ENCODE results near the gene TCAP. TPM values are rescaled to one million over a fixed set of nuclear protein-coding genes. Genes with fewer than 3 reads are reported as not detected.

The TCAP gene
- total RNA-seq, 6 donors from 2014 or later: 0.39 to 4.2 (median 2.5) TPM

DNA sequence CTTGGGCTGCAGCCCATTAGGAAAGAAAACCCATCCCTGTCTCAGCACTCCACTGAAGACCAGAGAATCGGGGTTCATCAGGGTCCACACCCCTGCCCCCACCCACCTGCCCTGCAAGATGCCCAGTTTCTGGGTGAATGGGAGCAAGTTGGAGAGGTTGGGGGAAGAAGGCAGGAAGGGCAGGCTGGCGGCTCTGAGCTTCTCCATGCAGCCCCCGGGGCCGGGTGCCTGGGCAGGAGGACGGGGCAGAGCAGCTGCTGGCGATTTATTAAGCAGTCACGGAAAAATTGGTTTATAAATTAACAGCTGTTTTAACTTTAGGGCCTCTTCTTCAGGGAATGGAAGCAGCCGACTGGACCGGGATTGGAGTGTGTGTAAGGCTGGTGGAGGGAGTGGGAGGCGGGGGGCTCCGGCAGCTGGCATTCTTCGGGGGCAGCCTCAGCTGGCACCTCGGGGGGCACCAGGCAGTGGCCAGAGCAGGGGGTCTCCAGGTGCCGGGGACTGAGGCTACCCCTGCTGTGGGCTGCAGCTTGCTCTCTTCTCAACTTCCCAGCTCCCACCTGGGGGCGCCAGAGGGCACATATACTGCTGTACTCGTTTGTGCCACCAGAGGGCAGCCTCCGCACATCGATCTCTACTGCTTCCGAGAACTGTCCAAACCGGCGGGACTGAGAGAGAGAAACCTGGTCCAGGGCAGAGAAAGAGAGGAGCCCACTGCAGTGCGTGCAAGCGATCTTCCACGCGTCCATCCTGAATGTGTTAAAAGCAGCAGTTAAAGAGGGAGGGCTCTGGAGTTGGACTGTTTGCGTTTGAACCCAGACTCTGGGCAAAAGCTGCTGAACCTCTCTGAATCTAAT lies 43.4 kb upstream of the TCAP start:
- H3K4me1 ChIP-seq: peaks cover 19 to 37% (median 28%) of the 10 kb centered on the region in 4 donors
- no peak for TF ChIP-seq POLR2A (IDR thresholded peaks at IDR 0.05)
- TF ChIP-seq EP300 (IDR thresholded peaks at IDR 0.05): no peak
- TF ChIP-seq, protein P1, sequence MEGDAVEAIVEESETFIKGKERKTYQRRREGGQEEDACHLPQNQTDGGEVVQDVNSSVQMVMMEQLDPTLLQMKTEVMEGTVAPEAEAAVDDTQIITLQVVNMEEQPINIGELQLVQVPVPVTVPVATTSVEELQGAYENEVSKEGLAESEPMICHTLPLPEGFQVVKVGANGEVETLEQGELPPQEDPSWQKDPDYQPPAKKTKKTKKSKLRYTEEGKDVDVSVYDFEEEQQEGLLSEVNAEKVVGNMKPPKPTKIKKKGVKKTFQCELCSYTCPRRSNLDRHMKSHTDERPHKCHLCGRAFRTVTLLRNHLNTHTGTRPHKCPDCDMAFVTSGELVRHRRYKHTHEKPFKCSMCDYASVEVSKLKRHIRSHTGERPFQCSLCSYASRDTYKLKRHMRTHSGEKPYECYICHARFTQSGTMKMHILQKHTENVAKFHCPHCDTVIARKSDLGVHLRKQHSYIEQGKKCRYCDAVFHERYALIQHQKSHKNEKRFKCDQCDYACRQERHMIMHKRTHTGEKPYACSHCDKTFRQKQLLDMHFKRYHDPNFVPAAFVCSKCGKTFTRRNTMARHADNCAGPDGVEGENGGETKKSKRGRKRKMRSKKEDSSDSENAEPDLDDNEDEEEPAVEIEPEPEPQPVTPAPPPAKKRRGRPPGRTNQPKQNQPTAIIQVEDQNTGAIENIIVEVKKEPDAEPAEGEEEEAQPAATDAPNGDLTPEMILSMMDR (IDR thresholded peaks at IDR 0.05): peak; percentile 98 to 100 (median 100)
- peak in 1 of 2 donors; percentile 10 for TF ChIP-seq POLR2AphosphoS5 (IDR thresholded peaks at IDR 0.05)
- H3K27me3 ChIP-seq: peaks cover 0 to 12% (median 5%) of the 10 kb centered on the region in 4 donors
- peak; percentile 81 to 95 for DNase-seq
- no peaks in the 10 kb centered on the region for H3K36me3 ChIP-seq
- WGBS, 2 donors: 12 to 24% methylated on average over 13 to 26 of the region's 26 CpGs
- H3K4me3 ChIP-seq: peak overlapping the region in 1 of 4 donors; percentile 1
- no peaks in the 10 kb centered on the region for H3K9me3 ChIP-seq
- ATAC-seq (ENCODE audit: low FRiP score in 2 of 2): peak; percentile 90 to 94
- H3K27ac ChIP-seq: no peak overlapping the region

- Histone ChIP-seq H3K27ac (no peak overlapping the region), H3K4me3 (peak overlapping the region in 1 of 4 donors; percentile 1), H3K27me3 (peaks cover 0 to 19% (median 10%) of the 10 kb centered on the region in 4 donors), H3K9me3 (no peaks in the 10 kb centered on the region), H3K4me1 (peaks cover 19 to 39% (median 31%) of the 10 kb centered on the region in 4 donors), H3K36me3 (no peaks in the 10 kb centered on the region)
- DNase-seq: no peak
- 51 to 53% methylated on average over 14 to 16 of the region's 16 CpGs for WGBS, 2 donors
- no peak for ATAC-seq (ENCODE audit: low FRiP score in 2 of 2)
- no peak for TF ChIP-seq POLR2AphosphoS5 (IDR thresholded peaks at IDR 0.05)
- no peak for TF ChIP-seq POLR2A (IDR thresholded peaks at IDR 0.05)
- TF ChIP-seq, protein P1 (IDR thresholded peaks at IDR 0.05): no peak
- no peak for TF ChIP-seq EP300 (IDR thresholded peaks at IDR 0.05)
Measured at GRCh38 chr17:39622380-39623006, 42.7 kb upstream of the TCAP start.

- Histone ChIP-seq H3K36me3 (no peaks in the 10 kb centered on the region), H3K27ac (no peak overlapping the region), H3K4me1 (peaks cover 13 to 37% (median 28%) of the 10 kb centered on the region in 4 donors), H3K27me3 (peaks cover 4 to 22% (median 14%) of the 10 kb centered on the region in 4 donors), H3K9me3 (no peaks in the 10 kb centered on the region), H3K4me3 (no peak overlapping the region)
- 4 to 16% methylated on average over 5 to 16 of the region's 16 CpGs for WGBS, 2 donors
- ATAC-seq (ENCODE audit: low FRiP score in 2 of 2) (peak; percentile 82 to 84), DNase-seq (peak; percentile 91 to 94)
- TF ChIP-seq EP300 (IDR thresholded peaks at IDR 0.05): no peak
- TF ChIP-seq POLR2AphosphoS5 (IDR thresholded peaks at IDR 0.05): no peak
- no peak for TF ChIP-seq POLR2A (IDR thresholded peaks at IDR 0.05)
- TF ChIP-seq, protein P1 (IDR thresholded peaks at IDR 0.05): peak; percentile 86 to 96 (median 94)
Measured at GRCh38 chr17:39623356-39623950, 41.7 kb upstream of the TCAP start.

DNA sequence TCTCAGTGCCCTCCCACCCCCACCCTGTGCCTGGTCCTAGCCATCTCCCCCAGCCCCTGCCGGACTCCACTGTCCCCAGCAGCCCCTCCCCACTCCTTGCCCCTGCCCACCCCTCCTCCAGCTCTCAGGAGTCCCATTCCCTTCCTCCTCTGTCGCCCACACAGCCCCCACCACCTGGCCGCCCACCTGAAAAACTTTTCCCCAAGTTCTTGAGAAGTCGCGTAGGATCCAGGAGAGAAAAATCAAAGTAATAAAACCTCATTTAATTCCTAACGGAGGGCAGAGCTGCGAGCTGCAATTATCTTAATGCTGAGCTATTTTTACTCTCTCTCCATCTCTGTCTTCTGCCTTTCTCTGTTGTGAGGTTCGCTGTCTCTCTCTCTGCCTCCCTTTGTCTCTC lies 40.8 kb upstream of the TCAP start:
- Histone ChIP-seq H3K27me3 (peaks cover 4 to 17% (median 14%) of the 10 kb centered on the region in 4 donors), H3K4me1 (peaks cover 11 to 35% (median 25%) of the 10 kb centered on the region in 4 donors), H3K4me3 (no peak overlapping the region), H3K27ac (no peak overlapping the region), H3K9me3 (no peaks in the 10 kb centered on the region), H3K36me3 (no peaks in the 10 kb centered on the region)
- DNase-seq (no peak), ATAC-seq (ENCODE audit: low FRiP score in 2 of 2) (no peak)
- TF ChIP-seq, protein P1 (IDR thresholded peaks at IDR 0.05): no peak
- TF ChIP-seq POLR2AphosphoS5 (IDR thresholded peaks at IDR 0.05) (no peak), POLR2A (IDR thresholded peaks at IDR 0.05) (no peak)
- WGBS, 2 donors: 79 to 82% methylated on average over 8 of the region's 8 CpGs
